ENCODE measurements around the gene PAWR. TPM values are rescaled to one million over a fixed set of nuclear protein-coding genes. Genes with fewer than 3 reads are reported as not detected.

The PAWR gene
- total RNA-seq, 1 donor from 2014 or later, result 110 TPM

GRCh38 chr12:79692860-79693577 lies 2.3 kb upstream of the PAWR start:
- TF ChIP-seq CTCF (conservative IDR thresholded peaks at IDR 0.05; ENCODE audit: low read depth, low read length), result no peak
- no peak for DNase-seq (ENCODE audit: low read depth)
- H3K4me3 ChIP-seq (ENCODE audit: low read depth, low read length), result no peak overlapping the region

- H3K4me3 ChIP-seq (ENCODE audit: low read depth, low read length), result peak overlapping the region; percentile 87
- TF ChIP-seq CTCF (conservative IDR thresholded peaks at IDR 0.05; ENCODE audit: low read depth, low read length), result no peak
- DNase-seq (ENCODE audit: low read depth), result no peak
These were observed 916 bp upstream of the PAWR start for GRCh38 chr12:79691511-79692248.

- no peak for DNase-seq (ENCODE audit: low read depth)
- TF ChIP-seq CTCF (conservative IDR thresholded peaks at IDR 0.05; ENCODE audit: low read depth, low read length), result no peak
- H3K4me3 ChIP-seq (ENCODE audit: low read depth, low read length), result peak overlapping the region; percentile 87
These were observed 574 bp downstream of the PAWR start for GRCh38 chr12:79690142-79690637.

GRCh38 chr12:79689477-79690141 lies 1.2 kb downstream of the PAWR start:
- no peak for TF ChIP-seq CTCF (conservative IDR thresholded peaks at IDR 0.05; ENCODE audit: low read depth, low read length)

GRCh38 chr12:79689061-79689476 lies 1.7 kb downstream of the PAWR start:
- no peak for TF ChIP-seq CTCF (conservative IDR thresholded peaks at IDR 0.05; ENCODE audit: low read depth, low read length)
- no peak for DNase-seq (ENCODE audit: low read depth)
- H3K4me3 ChIP-seq (ENCODE audit: low read depth, low read length), result peak overlapping the region; percentile 87

More at GRCh38 chr12:79689477-79690141, 1.2 kb downstream of the PAWR start:
- DNase-seq (ENCODE audit: low read depth), result no peak
- H3K4me3 ChIP-seq (ENCODE audit: low read depth, low read length), result peak overlapping the region; percentile 87

GRCh38 chr12:79688376-79689060 lies 2.2 kb downstream of the PAWR start:
- H3K4me3 ChIP-seq (ENCODE audit: low read depth, low read length), result peak overlapping the region; percentile 87
- DNase-seq (ENCODE audit: low read depth), result no peak
- no peak for TF ChIP-seq CTCF (conservative IDR thresholded peaks at IDR 0.05; ENCODE audit: low read depth, low read length)
